Fibroblast of villous mesenchyme (primary cell): Measurements from ENCODE around the gene SLC38A1. TPM values are rescaled to one million over a fixed set of nuclear protein-coding genes. Genes with fewer than 3 reads are reported as not detected.
"Not testable (repeated sequence)": the region's sequence is repeated elsewhere in the genome, so short reads cannot be mapped to it uniquely, and the experiment has no call there.

Experiments used
- DNase-seq: peaks from one replicate; pipeline ENCODE4 v3.0.0-alpha.2; 2010; ENCODE audit warnings: low read depth
- H3K4me3 ChIP-seq: 2 replicates; pipeline ENCODE4 v1.5.1; 2011; ENCODE audit warnings: low read depth, mild to moderate bottlenecking, low read length
- total RNA-seq: library from RNA; depleted of rRNA; stranded (reverse); fragments of >200 nt; gene quantifications from 2 replicates; pipeline ENCODE4 v1.2.3, GENCODE V29; 2012
- TF ChIP-seq, protein P1 (sequence below): IDR thresholded peaks from 2 replicates; pipeline ENCODE4 v1.5.1; 2012; ENCODE audit warnings: low read depth, mild to moderate bottlenecking, low read length; ENCODE audit not compliant: insufficient read depth

Gene SLC38A1
- total RNA-seq, 1 donor, result 149 TPM

DNA sequence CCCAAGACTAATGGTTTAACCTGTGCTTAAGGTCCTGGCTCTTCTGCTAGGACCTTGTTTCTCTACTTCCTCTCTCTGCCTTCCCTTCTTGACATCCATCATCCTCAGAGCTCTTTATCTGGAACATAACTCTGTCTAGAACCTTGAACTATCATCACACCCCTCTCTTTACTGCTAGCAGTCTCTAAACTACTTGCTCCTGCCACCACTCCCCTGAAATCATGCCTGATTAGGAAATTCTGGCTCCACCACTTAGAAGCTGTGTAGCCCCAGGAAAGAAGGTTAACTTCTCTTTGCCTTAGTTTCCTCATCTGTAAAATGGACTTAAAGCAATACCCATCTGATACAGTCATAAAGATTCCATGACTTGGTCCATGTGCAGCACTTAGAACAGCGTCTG, 9.1 kb downstream of the SLC38A1 start:
- TF ChIP-seq, protein P1, sequence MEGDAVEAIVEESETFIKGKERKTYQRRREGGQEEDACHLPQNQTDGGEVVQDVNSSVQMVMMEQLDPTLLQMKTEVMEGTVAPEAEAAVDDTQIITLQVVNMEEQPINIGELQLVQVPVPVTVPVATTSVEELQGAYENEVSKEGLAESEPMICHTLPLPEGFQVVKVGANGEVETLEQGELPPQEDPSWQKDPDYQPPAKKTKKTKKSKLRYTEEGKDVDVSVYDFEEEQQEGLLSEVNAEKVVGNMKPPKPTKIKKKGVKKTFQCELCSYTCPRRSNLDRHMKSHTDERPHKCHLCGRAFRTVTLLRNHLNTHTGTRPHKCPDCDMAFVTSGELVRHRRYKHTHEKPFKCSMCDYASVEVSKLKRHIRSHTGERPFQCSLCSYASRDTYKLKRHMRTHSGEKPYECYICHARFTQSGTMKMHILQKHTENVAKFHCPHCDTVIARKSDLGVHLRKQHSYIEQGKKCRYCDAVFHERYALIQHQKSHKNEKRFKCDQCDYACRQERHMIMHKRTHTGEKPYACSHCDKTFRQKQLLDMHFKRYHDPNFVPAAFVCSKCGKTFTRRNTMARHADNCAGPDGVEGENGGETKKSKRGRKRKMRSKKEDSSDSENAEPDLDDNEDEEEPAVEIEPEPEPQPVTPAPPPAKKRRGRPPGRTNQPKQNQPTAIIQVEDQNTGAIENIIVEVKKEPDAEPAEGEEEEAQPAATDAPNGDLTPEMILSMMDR, result no peak
- DNase-seq, result no peak
- H3K4me3 ChIP-seq, result no peak overlapping the region

DNA sequence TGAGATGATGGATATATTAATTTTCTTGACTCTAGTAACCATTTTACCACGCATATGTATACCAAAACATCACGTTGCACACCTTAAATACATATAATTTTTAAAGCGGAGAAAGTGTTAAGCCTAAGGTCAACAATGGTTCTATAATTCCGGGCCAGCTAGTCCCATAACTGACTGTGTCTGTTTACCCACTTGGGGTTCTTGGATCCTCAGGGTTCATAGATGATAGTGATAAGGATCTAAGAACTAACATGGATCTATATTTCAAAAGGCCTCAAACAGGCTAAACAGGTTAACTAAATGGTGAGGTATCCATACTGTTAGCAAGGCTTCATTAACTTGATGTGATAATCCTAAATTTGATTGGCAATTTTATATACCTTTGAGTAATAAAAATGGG, 9.8 kb downstream of the SLC38A1 start:
- TF ChIP-seq, protein P1, result no peak
- DNase-seq, result no peak
- H3K4me3 ChIP-seq, result no peak overlapping the region

DNA sequence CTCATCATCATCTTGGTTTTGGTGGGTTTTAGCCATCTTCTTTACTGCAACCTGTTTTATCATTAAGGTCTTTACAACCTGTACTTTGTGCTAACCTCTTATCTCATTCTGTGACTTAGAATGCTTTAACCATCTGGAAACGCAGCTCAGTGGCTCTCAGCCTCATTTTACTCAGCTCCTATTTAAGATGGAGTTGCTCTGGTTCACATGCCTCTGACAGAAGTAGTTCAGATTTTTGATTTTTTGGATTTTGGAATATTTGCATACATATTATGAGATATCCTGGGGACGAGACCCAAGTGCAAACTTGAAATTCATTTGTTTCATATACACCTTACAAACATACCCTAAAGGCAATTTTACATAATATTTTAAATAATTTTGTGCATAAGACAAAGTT, 10.7 kb downstream of the SLC38A1 start:
- TF ChIP-seq, protein P1, result no peak
- no peak overlapping the region for H3K4me3 ChIP-seq
- no peak for DNase-seq

DNA sequence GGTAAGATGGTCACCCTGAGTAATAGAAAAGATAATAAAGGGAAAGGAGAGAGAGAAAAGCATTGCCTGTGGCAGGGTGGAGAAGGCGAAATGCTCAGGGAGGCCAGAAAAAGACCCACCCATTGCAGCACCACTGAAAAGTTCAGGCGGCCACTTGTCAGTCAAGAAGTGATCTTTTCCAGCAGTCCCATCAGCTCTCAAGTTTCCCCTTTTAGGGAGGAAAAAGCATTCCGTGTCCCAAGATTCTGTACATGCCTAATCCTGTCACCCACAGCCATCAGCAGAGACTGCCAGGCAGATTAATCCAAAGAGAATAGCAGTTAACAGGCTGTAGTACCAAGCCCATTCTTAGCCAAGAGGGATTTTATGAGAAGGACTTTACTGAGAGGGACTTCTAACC, 11.9 kb downstream of the SLC38A1 start:
- no peak for DNase-seq
- TF ChIP-seq, protein P1, result no peak
- no peak overlapping the region for H3K4me3 ChIP-seq

DNA sequence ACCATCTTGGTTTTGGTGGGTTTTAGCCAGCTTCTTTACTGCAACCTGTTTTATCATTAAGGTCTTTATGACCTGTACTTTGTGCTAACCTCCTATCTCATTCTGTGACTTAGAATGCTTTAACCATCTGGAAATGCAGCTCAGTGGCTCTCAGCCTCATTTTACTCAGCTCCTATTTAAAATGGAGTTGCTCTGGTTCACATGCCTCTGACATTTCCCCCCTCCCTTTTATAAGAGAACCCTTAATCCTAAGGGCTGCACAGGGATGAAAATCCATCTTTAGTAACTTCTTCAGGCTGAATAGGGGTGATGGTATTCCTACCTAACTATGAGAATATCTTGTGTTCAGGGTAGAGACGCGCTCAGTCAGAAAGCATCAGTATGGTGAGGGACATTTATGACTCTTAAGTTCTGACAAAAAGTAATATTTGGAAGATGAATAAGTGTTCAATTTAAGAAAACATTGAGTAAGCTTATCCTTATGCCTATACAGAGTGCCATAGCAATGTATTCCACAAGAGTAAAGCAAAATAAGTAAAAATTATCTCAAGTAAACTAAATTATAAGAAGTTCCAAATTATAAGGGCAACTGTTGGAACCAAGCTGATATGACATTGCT, 15.2 kb downstream of the SLC38A1 start:
- TF ChIP-seq, protein P1, result no peak
- DNase-seq, result no peak
- no peak overlapping the region for H3K4me3 ChIP-seq

DNA sequence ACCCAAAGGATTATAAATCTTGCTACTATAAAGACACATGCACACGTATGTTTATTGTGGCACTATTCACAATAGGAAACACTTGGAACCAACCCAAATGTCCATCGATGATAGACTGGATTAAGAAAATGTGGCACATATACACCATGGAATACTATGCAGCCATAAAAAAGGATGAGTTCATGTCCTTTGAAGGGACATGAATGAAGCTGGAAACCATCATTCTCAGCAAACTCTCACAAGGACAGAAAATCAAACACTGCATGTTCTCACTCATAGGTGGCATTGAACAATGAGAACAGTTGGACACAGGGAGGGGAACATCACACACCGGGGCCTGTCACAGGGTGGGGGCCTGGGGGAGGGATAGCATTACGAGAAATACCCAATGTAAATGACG, 16.8 kb downstream of the SLC38A1 start:
- H3K4me3 ChIP-seq, DNase-seq: not testable (repeated sequence)

DNA sequence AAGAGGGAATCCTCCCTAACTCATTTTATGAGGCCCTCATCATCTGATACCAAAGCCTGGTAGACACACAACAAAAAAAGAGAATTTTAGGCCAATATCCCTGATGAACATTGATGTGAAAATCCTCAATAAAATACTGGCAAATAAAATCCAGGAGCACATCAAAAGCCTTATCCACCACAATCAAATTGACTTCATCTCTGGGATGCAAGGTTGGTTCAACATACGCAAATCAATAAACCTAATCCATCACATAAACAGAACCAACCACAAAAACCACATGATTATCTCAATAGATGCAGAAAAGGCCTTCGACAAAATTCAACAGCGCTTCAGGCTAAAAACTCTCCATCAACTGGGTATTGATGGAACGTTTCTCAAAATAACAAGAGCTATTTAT, 18.9 kb downstream of the SLC38A1 start:
- H3K4me3 ChIP-seq, DNase-seq: not testable (repeated sequence)

DNA sequence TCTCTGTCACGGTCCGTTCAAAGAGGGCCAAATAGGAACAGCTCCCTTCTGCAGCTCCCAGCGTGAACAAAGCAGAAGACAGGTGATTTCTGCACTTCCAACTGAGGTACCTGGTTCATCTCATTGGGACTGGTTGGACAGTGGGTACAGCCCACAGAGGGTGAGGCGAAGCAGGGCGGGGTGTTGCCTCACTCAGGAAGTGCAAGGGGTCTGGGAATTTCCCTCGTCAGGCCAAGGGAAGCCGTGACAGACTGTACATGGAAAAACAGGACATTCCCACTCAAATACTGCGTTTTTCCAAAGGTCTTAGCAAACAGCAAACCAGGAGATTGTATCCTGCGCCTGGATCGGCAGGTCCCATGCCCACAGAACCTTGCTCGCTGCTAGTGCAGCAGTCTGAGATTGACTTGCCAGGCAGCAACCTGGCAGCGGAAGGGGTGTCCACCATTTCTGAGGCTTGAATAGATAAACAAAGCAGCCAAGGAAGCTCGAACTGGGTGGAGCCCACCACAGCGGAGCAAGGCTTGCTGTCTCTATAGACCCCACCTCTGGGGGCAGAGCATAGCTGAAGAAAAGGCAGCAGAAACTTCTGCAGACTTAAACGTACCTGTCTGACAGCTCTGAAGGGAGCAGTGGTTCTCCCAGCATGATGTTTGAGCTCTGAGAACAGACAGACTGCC, 22.7 kb downstream of the SLC38A1 start:
- TF ChIP-seq, protein P1, result no peak
- DNase-seq, result no peak
- H3K4me3 ChIP-seq, result no peak overlapping the region
